ENCODE results near the gene OBSCN.

GRCh38 chr1:228390649-228391048, 182.8 kb downstream of the OBSCN start:
- no peak for TF ChIP-seq EZH2 (IDR thresholded peaks at IDR 0.05; ENCODE audit: insufficient read depth, poor library complexity, severe bottlenecking)
- TF ChIP-seq EZH2phosphoT487 (IDR thresholded peaks at IDR 0.05; ENCODE audit: insufficient read depth, low read depth), result no peak
